H1 (cell line): ENCODE measurements around the gene TTC31. TPM values are rescaled to one million over a fixed set of nuclear protein-coding genes. Genes with fewer than 3 reads are reported as not detected.

Experiments used
- BCL11A ChIP-seq, 2 experiments: IDR thresholded peaks; one replicate each; pipeline ENCODE4 v1.6.1; 2011; ENCODE audit warnings: low read depth in 2 of 2, low read length in 2 of 2, mild to moderate bottlenecking in 2 of 2
- CHD1 ChIP-seq: IDR thresholded peaks from 2 replicates; pipeline ENCODE4 v1.6.1; 2012; ENCODE audit warnings: low read depth, low read length, improper control_type of control experiment
- CHD7 ChIP-seq: fragments of 300-600 bp; sonication (generic); IDR thresholded peaks from 2 replicates; pipeline ENCODE4 v1.7.1; 2012; ENCODE audit warnings: low read length, moderate library complexity, mild to moderate bottlenecking, inconsistent platforms; ENCODE audit not compliant: insufficient replicate concordance
- CTBP2 ChIP-seq: IDR thresholded peaks from 2 replicates; pipeline ENCODE4 v1.7.0; 2011; ENCODE audit warnings: borderline replicate concordance, mild to moderate bottlenecking, moderate library complexity, mixed read lengths, low read length; ENCODE audit not compliant: insufficient read depth, insufficient read length
- E2F6 ChIP-seq: IDR thresholded peaks from 2 replicates; pipeline ENCODE4 v1.6.1; 2012; ENCODE audit warnings: inconsistent platforms
- EP300 ChIP-seq, 2 experiments: IDR thresholded peaks; 1 replicate in 1 of 2; 2 replicates in 1 of 2; pipeline ENCODE4 v1.6.1; 2011 to 2012; ENCODE audit warnings: low read depth in 2 of 2, low read length in 2 of 2, mild to moderate bottlenecking in 2 of 2, borderline replicate concordance in 1 of 2, inconsistent platforms in 1 of 2, moderate library complexity in 1 of 2
- TEAD4 ChIP-seq: IDR thresholded peaks from 2 replicates; pipeline ENCODE4 v1.6.1; 2012; ENCODE audit warnings: low read depth, low read length, inconsistent platforms, mixed read lengths
- ZNF274 ChIP-seq: IDR thresholded peaks from 2 replicates; pipeline ENCODE4 v1.7.0; 2012; ENCODE audit warnings: low read length, borderline replicate concordance; ENCODE audit errors: extremely low read depth
- polyA plus RNA-seq, 7 experiments: library from polyadenylated mRNA; depleted of rRNA in 3 of 7; stranded (reverse) in 5 of 7; unstranded in 2 of 7; fragments of >200 nt in 5 of 7; fragments of 200-250 nt in 2 of 7; gene quantifications; 1 replicate in 5 of 7; 2 replicates in 1 of 7; 4 replicates in 1 of 7; pipeline versions ENCODE4 v1.2.1 to v1.2.3, GENCODE V29; 2011 to 2013; ENCODE audit warnings: missing spikeins in 2 of 7, mixed read lengths in 2 of 7
- total RNA-seq: library from RNA; stranded (reverse); fragmentation: NEBNext Ultra II Directional; extraction: Animal tissue kit (Norgen Biotek cat#: 25700); gene quantifications from 2 replicates; pipeline ENCODE4 v1.2.1, GENCODE V29; 2021

The TTC31 gene
- total and polyA plus RNA-seq, 2 of the 8 experiments (the other 6 are each of a cell fraction or from before 2014, with no cell fraction given) = 28.8 to 29.9 TPM

- TF ChIP-seq CHD7 = no peak
- 0 out of 2 replicates have a peak, but pooled peaks have one; percentile 50 for TF ChIP-seq E2F6
- TF ChIP-seq TEAD4 = no peak
- no peak for TF ChIP-seq CTBP2
- no peak for TF ChIP-seq CHD1
- no peak for TF ChIP-seq BCL11A (IDR thresholded peaks at IDR 0.05; ENCODE audit: low read depth in 2 of 2, low read length in 2 of 2)
- no peak for TF ChIP-seq EP300 (IDR thresholded peaks at IDR 0.05; ENCODE audit: borderline replicate concordance in 1 of 2, low read depth in 2 of 2, low read length in 2 of 2)
- TF ChIP-seq ZNF274 = no peak
Measured at GRCh38 chr2:74507145-74507925, 24.5 kb downstream of the TTC31 start, which contains the start of gene PCGF1 (continued).
